ENCODE data around the gene TBC1D8. TPM values are rescaled to one million over a fixed set of nuclear protein-coding genes. Genes with fewer than 3 reads are reported as not detected.

TBC1D8 gene
- total and polyA plus RNA-seq, 2 of the 13 experiments (the other 11 are each of a cell fraction or from before 2014, with no cell fraction given), result 45.1 to 95.4 TPM

- peak; percentile 80 for ATAC-seq
- ChIA-PET POLR2A (no interaction called here), CTCF (ENCODE audit: low intra/inter-chr PET ratio, low total read pairs) (interaction anchor here (0.6 to 5.2 kb wide), 7 partner anchors 252 to 390 kb away, joined by 3 to 41 read pairs (median 9); no protein-coding TSS in a partner anchor)
- Histone ChIP-seq H3K79me2 (ENCODE audit: insufficient read depth, low read length) (no peaks in the 10 kb centered on the region), H3K27ac (ENCODE audit: extremely low read length, insufficient read depth, low read length) (no peak overlapping the region), H3K9ac (ENCODE audit: insufficient read depth, low read depth, low read length) (no peak overlapping the region), H2AFZ (ENCODE audit: low read length) (no peak overlapping the region), H3K36me3 (replicated peaks in 1 of 2; ENCODE audit: control insufficient read depth in 1 of 2, insufficient read depth in 2 of 2, low read length in 2 of 2) (peaks cover 27 to 63% of the 10 kb centered on the region in 2 experiments), H4K20me1 (ENCODE audit: insufficient read depth, low read length) (no peaks in the 10 kb centered on the region), H3K27me3 (ENCODE audit: control insufficient read depth in 1 of 2, insufficient read depth in 2 of 2, low read length in 2 of 2) (no peaks in the 10 kb centered on the region), H3K4me1 (ENCODE audit: insufficient read depth, low read length) (peaks cover 10% of the 10 kb centered on the region), H3K4me2 (ENCODE audit: low read depth, low read length) (no peak overlapping the region), H3K9me3 (ENCODE audit: low read length) (no peaks in the 10 kb centered on the region), H3K4me3 (replicated peaks in 1 of 3; ENCODE audit: insufficient read depth in 1 of 3, low read depth in 2 of 3, low read length in 3 of 3) (no peak overlapping the region)
- intact Hi-C loops (cut with micrococcal nuclease; ENCODE audit: unreplicated experiment), result loop anchor here (1.0 to 10.0 kb wide), 7 partner anchors 90 to 390 kb away; no protein-coding TSS in a partner anchor
- in situ Hi-C loops (cut with HindIII; ENCODE audit: extremely low pct_ligation_motif_present, low pct_unique_long_range_greater_than_20kb), result loop anchor here (5.0 kb wide), 1 partner anchor 253 kb away; no protein-coding TSS in a partner anchor
- peak; percentile 81 for DNase-seq (ENCODE audit: low spot score)
- WGBS (ENCODE audit: low lambda C conversion rate), result 42% methylated on average over 7 of the region's 7 CpGs
- peak; percentile 91 for FAIRE-seq
- no TSS peak for BruUV-seq (replicated peaks)
- TF ChIP-seq KMT2A (CRISPR knock-in tag; IDR thresholded peaks at IDR 0.05) (0 out of 2 replicates have a peak, but pooled peaks have one; percentile 41), ZMYM4 (CRISPR knock-in tag; IDR thresholded peaks at IDR 0.05) (peak; percentile 43; the same call in 1 of the 2 replicates), ZNF468 (CRISPR knock-in tag; IDR thresholded peaks at IDR 0.05) (0 out of 2 replicates have a peak, but pooled peaks have one; percentile 38), NR2F6 (IDR thresholded peaks at IDR 0.05) (no peak), NR2F6 (CRISPR knock-in tag; IDR thresholded peaks at IDR 0.05) (peak; percentile 43; the same call in 1 of the 2 replicates), ZNF619 (CRISPR knock-in tag; IDR thresholded peaks at IDR 0.05) (0 out of 2 replicates have a peak, but pooled peaks have one; percentile 48), ZNF12 (CRISPR knock-in tag; IDR thresholded peaks at IDR 0.05) (no peak), ZBTB25 (CRISPR knock-in tag; IDR thresholded peaks at IDR 0.05) (peak; percentile 58; the same call in 1 of the 2 replicates), ATF7 (IDR thresholded peaks at IDR 0.05) (0 out of 2 replicates have a peak, but pooled peaks have one; percentile 15), ATF7 (CRISPR knock-in tag; IDR thresholded peaks at IDR 0.05) (no peak), ZNF143 (CRISPR knock-in tag; IDR thresholded peaks at IDR 0.05) (peak; percentile 24; the same call in 1 of the 2 replicates), RBM22 (optimal IDR thresholded peaks at IDR 0.05; ENCODE audit: low read length) (peak; percentile 74), RAD21 (CRISPR knock-in tag; IDR thresholded peaks at IDR 0.05) (peak; percentile 93), NBN (conservative IDR thresholded peaks at IDR 0.05) (0 out of 2 replicates have a peak, but pooled peaks have one; percentile 24), SALL1 (CRISPR knock-in tag; IDR thresholded peaks at IDR 0.05) (peak; percentile 73), ZSCAN30 (CRISPR knock-in tag; IDR thresholded peaks at IDR 0.05) (no peak), YEATS2 (CRISPR knock-in tag; IDR thresholded peaks at IDR 0.05; ENCODE audit: borderline replicate concordance) (peak; percentile 47; the same call in 1 of the 2 replicates), RXRA (CRISPR knock-in tag; IDR thresholded peaks at IDR 0.05) (0 out of 2 replicates have a peak, but pooled peaks have one; percentile 40), FOXA3 (CRISPR knock-in tag; IDR thresholded peaks at IDR 0.05) (0 out of 2 replicates have a peak, but pooled peaks have one; percentile 16), STAG1 (CRISPR knock-in tag; IDR thresholded peaks at IDR 0.05) (peak; percentile 99), ZNF24 (IDR thresholded peaks at IDR 0.05) (0 out of 2 replicates have a peak, but pooled peaks have one; percentile 2)
- TF ChIP-seq, protein P1, sequence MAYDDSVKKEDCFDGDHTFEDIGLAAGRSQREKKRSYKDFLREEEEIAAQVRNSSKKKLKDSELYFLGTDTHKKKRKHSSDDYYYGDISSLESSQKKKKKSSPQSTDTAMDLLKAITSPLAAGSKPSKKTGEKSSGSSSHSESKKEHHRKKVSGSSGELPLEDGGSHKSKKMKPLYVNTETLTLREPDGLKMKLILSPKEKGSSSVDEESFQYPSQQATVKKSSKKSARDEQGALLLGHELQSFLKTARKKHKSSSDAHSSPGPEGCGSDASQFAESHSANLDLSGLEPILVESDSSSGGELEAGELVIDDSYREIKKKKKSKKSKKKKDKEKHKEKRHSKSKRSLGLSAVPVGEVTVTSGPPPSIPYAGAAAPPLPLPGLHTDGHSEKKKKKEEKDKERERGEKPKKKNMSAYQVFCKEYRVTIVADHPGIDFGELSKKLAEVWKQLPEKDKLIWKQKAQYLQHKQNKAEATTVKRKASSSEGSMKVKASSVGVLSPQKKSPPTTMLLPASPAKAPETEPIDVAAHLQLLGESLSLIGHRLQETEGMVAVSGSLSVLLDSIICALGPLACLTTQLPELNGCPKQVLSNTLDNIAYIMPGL (CRISPR knock-in tag; IDR thresholded peaks at IDR 0.05; ENCODE audit: borderline replicate concordance in 1 of 2, low read depth in 1 of 2), result peak in 1 of 2 experiments; percentile 68; a peak in 2 of 4 replicates
- TF ChIP-seq, protein P2, sequence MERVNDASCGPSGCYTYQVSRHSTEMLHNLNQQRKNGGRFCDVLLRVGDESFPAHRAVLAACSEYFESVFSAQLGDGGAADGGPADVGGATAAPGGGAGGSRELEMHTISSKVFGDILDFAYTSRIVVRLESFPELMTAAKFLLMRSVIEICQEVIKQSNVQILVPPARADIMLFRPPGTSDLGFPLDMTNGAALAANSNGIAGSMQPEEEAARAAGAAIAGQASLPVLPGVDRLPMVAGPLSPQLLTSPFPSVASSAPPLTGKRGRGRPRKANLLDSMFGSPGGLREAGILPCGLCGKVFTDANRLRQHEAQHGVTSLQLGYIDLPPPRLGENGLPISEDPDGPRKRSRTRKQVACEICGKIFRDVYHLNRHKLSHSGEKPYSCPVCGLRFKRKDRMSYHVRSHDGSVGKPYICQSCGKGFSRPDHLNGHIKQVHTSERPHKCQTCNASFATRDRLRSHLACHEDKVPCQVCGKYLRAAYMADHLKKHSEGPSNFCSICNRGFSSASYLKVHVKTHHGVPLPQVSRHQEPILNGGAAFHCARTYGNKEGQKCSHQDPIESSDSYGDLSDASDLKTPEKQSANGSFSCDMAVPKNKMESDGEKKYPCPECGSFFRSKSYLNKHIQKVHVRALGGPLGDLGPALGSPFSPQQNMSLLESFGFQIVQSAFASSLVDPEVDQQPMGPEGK (CRISPR knock-in tag; IDR thresholded peaks at IDR 0.05), result peak; percentile 71
These were observed 166.3 kb downstream of the TBC1D8 start for GRCh38 chr2:100984892-100985307.

Data from HepG2 (cell line).